GM18907 (cell line): ENCODE measurements around the gene USP37.

Source experiments
- ATAC-seq: cut with Tn5 transposase; IDR thresholded peaks from one replicate; pipeline ENCODE4 v1.9.1; 2021; ENCODE audit warnings: mild to moderate bottlenecking, moderate library complexity; ENCODE audit not compliant: unreplicated experiment

Gene USP37

DNA sequence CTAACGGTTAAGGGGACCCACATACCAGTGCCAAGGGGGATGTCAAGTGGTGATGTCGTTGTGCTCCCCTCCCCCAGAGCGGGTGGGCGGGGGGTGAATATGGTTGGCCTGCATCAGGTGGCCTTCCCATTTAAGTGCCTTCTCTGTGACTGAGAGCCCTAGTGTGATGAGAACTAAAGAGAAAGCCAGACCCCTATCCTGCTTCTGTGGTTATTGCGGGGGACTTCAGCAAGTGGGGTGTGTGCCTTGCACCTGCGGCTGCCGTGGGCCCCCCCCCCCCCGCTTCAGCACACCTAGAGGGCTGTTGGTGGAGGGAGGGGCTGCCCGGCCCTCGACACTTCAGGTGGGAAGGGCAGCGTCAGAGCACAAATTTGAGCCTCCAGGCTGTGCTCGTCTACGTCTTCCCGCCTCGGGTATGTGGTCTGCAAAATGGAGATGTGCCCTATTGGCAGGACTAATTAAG, 162.4 kb downstream of the USP37 start:
- peak; percentile 20 for ATAC-seq

DNA sequence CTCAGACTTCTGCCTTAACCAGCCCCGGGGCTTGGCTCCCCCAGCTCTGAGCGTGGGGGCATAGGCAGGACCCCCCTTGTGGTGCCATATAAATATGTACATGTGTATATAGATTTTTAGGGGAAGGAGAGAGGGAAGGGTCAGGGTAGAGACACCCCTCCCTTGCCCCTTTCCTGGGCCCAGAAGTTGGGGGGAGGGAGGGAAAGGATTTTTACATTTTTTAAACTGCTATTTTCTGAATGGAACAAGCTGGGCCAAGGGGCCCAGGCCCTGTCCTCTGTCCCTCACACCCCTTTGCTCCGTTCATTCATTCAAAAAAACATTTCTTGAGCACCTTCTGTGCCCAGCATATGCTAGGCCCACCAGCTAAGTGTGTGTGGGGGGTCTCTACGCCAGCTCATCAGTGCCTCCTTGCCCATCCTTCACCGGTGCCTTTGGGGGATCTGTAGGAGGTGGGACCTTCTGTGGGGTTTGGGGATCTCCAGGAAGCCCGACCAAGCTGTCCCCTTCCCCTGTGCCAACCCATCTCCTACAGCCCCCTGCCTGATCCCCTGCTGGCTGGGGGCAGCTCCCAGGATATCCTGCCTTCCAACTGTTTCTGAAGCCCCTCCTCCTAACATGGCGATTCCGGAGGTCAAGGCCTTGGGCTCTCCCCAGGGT, 162.9 kb downstream of the USP37 start:
- ATAC-seq, result no peak

DNA sequence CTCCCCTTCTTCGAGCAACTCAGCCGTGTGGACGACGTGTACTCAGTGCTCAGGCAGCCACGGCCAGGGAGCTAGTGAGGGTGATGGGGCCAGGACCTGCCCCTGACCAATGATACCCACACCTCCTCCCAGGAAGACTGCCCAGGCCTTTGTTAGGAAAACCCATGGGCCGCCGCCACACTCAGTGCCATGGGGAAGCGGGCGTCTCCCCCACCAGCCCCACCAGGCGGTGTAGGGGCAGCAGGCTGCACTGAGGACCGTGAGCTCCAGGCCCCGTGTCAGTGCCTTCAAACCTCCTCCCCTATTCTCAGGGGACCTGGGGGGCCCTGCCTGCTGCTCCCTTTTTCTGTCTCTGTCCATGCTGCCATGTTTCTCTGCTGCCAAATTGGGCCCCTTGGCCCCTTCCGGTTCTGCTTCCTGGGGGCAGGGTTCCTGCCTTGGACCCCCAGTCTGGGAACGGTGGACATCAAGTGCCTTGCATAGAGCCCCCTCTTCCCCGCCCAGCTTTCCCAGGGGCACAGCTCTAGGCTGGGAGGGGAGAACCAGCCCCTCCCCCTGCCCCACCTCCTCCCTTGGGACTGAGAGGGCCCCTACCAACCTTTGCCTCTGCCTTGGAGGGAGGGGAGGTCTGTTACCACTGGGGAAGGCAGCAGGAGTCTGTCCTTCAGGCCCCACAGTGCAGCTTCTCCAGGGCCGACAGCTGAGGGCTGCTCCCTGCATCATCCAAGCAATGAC, 163.6 kb downstream of the USP37 start:
- ATAC-seq, result no peak

DNA sequence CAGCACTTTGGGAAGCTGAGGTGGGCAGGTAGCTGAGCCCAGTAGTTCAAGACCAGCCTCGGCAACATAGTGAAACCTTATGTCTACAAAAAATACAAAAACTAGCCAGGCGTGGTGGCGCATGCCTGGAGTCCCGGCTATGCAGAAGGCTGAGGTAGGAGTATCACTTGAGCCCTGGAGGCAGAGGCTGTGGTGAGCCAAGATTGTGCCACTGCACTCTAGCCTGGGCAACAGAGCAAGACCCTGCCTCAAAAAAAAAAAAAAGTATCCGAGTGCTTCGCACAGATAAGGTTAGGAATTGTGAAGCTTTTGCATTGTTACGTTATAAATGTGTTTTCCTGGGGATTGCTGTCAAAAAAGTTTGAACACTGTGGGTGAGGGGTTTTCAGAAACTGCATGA, 164.3 kb downstream of the USP37 start:
- no peak for ATAC-seq

DNA sequence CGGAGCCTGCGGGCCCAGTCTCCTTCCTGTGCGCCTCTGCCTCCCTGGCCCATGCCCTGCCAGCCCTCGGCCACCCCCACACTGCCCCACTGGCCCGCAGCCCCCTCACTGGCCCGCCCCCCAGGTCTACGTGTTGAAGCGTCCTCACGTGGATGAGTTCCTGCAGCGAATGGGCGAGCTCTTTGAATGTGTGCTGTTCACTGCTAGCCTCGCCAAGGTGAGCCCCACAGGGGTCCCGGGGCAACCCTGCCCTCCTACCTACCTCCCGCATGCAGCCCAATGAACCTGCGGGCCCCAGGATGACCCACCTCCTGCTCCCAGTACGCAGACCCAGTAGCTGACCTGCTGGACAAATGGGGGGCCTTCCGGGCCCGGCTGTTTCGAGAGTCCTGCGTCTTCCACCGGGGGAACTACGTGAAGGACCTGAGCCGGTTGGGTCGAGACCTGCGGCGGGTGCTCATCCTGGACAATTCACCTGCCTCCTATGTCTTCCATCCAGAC, 165.2 kb downstream of the USP37 start:
- no peak for ATAC-seq

DNA sequence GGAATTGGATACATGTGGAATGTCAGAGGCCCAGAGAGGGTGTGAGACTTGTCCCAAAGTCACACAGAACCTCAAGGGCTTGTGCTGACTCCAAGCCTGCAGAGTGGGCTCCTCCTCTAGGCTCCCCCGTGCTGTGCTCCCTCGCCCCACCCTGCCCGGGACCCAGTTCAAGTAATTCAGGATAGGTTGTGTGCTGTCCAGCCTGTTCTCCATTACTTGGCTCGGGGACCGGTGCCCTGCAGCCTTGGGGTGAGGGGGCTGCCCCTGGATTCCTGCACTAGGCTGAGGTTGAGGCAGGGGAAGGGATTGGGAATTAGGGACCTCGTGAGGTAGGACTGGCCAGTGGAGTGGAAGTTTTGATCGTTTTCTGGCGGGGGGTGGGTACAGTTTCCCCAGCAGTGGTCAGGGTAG, 165.7 kb downstream of the USP37 start:
- no peak for ATAC-seq

DNA sequence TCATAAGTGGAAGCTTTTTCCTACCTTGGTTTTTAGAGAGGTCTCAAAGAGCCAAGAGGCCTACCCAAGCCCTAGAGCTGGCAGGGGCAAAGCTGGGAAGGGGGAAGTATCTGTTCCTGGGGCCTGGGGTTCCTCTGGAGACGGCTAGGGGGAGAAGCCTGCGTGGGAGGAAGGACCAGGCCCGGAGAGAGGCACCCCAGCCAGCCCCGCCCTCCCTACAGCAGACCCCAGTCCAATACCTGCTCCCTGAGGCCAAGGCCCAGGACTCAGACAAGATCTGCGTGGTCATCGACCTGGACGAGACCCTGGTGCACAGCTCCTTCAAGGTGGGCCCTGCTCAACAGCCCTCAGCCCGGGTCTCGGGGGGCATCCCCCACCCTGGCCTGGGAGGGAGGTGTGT, 166.3 kb downstream of the USP37 start:
- ATAC-seq, result no peak

DNA sequence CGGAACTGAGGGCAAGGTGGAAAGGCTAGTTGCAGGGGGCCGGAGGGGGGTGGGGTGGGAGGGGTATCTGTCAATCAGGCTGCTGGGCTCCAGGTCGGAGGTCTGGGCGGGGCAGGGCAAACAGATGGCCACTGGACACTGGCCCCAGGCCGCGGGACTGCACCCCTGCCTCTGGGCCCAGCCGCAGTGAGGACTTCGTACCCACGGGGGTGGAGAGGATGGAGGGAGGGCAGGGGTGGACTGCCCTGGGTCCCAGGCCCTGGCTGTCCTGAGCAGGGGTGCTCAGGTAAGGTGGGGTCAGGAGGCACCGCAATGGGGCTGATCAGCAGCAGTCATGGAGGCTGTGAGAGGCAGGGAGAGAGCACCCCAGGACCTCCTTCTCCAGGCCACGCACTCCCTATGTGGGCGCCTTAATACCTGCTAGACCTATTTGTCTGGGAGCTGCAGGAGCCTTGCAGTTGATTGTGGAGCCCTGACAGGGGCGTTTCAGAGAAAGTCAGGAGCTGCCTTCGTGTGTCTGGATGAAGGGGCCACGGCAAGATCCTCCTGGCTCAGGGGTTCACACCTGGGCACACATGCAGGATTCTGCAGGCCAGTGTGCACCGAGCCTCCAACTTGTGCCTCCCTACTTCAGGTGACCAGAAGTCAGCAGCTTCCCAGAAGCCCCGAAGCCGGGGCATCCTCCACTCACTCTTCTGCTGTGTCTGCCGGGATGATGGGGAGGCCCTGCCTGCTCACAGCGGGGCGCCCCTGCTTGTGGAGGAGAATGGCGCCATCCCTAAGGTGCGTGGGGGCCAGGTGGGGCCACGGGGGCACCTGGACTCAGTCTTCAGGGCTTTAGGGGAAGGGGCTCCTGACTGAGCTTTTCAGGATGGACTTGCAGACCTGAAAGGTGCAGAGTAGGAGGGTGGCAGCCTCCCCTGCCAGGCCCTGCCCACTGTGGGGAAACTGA, 166.9 kb downstream of the USP37 start:
- no peak for ATAC-seq
